ENCODE results near the gene PPCDC. TPM values are rescaled to one million over a fixed set of nuclear protein-coding genes. Genes with fewer than 3 reads are reported as not detected.

Gene PPCDC
- total RNA-seq, 1 donor from 2014 or later, result 7.5 TPM

DNA sequence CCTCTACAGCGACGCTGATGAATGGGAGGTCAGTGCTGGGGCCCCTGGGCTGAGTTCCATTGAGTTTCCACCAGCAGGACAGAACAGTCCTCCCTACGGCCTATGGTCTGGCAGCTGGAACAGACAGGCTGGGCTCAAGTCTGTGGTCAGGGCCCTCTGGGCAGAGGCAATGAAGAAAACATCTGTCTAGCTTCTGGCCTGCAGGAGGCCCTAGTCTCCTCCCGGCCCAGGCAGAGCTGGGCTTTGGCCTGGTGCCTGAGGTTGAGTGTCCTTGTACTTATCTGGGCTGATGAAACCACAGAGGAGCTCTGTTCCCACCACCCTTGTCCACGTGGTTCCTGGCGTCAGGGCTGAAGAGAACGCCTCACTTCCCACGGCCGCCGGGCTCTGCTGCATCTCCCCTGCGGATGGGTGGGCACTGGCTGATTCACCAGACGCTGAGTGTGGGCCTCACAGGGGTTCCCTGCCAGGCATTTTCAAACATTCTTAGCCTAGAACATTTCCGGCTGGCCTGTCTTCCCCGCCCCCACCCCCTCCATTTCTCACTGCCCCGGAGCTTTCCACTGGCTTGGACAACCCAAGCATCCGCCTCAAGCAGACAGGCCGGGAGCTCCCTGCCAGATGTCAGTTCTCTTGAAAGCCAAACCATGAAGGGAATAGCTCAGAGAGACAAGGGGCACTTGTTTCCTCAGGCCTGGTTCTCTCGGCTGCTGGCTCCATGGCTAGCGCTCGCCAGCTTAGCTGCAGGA lies 20.3 kb downstream of the PPCDC start:
- DNase-seq (ENCODE audit: low read depth), result peak; percentile 99

DNA sequence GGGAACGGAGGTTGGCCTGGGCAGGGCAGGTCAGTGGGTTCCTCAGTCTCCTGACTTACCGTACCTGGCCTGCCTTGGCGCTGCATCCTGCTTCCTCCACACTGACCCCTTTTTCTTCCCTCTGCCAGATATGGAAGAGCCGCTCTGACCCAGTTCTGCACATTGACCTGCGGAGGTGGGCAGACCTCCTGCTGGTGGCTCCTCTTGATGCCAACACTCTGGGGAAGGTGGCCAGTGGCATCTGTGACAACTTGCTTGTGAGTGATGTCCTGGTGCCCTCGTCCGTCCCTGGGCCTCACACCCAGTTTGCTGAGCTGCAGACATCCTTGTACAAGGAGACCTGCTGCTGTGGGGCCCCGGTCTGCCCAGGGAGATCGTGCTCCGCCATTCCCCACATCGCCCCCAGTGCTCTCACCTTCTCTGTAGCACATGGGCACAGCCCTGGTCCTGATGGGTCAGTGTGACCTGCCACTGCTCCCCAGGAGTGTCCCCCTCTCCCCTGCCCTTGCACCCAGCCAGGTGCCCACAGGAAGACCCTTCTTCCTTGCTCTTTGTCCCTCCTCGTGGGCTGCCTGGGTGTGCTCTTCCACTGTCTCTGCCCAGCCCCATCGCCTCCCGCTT lies 21.0 kb downstream of the PPCDC start:
- no peak for DNase-seq (ENCODE audit: low read depth)

DNA sequence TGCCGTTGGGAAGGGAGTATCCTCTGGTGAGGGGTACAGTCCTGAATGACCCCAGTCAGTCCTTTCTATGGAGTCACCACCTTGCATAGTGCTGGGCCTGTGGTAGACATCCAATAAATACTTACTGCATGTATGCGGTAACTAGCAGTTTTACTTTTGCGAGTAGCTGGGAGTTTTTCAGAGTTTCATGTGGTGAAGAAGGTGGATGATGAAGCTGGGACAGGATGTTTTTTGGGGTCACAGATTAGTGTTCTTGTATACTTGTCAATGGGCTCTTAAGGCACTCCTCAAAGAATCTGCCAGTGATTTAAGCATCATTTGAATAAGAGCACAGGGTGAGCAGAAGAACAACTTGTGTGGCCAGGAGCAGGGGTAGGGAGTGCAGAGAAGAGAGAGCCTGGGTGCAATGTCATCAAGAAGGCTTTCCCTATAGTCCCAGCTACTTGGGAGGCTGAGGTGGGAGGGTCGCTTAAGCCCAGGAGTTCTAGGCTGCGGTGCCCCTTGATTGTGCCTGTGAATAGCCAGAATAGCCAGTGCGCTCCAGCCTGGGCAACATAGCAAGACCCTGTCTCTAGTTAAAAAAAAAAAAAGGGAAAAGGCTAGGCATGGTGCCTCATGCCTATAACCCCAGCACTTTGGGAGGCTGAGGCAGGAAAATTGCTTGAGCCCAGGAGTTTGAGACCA lies 22.1 kb downstream of the PPCDC start:
- no peak for DNase-seq (ENCODE audit: low read depth)

DNA sequence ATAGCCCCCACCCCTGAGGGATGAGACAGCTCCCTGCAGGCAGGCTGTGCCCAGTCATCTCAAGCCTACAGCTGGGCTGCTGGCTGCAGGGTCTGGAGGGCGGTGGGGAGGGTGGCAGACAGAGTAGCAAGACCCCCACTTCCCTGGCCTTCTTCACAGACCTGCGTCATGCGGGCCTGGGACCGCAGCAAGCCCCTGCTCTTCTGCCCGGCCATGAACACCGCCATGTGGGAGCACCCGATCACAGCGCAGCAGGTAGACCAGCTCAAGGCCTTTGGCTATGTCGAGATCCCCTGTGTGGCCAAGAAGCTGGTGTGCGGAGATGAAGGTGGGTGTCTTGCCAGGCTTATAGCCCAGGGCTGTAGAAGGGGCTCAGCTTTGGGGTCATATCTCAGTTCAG lies 25.0 kb downstream of the PPCDC start:
- DNase-seq (ENCODE audit: low read depth), result no peak

DNA sequence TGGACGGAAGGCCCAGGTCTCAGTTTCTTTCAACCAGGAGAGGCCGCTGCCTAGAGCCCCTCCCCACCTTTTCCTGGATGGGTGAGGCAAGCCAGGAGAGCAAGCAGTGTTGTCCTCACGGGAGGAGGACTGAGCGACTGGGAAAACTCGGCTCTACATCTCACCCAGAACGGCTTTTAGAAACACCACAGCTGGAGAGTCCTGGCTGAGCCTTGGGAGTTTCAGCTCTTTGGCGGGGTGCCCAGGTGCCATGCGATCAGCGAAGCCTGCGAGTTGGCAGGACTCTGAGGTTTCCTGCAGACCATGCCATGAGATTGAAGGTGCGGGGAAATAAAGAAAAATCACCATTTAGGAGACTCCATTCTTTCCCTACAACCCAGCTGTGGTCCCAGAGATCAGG lies 26.0 kb downstream of the PPCDC start:
- DNase-seq (ENCODE audit: low read depth), result no peak

DNA sequence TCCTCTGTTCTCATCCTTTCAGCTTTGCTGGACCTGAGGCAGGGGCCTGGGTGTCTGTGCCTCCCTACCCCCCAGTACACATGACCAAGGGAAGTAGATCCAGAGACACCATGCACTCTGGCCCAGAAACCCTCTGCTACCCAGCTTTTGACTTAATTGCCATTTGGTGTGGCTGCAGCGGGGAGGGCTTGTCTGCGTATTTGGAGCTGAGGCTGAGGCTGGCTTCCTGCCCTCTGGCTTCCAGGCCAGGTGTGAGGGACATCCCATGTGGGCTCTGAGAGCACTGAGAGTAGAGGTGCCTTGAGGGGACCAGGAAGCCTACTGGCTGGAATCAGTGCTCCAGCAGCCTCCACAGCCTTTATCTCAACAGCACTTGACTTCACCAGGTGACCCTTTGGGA lies 26.9 kb downstream of the PPCDC start:
- no peak for DNase-seq (ENCODE audit: low read depth)

DNA sequence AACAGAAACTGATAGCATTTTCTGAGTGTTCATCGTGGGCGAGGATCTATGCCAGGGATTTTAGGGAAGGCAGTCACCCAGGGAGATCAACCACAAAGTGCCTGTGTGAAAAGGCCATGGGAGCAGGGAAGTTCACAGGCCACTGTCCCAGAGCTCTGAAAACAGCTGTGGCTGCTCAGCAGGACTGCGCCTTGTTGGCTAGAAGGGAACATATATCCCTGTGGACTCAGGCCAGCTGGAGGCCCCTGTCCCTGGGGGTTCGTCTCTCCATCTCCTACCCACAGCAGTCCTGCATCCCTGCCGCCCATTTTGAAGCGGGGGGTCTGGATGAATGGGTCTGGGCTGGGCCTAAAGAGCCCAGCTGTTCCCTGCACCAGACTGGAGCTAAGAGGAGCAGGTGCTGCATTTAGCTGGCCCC lies 27.8 kb downstream of the PPCDC start:
- DNase-seq (ENCODE audit: low read depth), result peak; percentile 82

DNA sequence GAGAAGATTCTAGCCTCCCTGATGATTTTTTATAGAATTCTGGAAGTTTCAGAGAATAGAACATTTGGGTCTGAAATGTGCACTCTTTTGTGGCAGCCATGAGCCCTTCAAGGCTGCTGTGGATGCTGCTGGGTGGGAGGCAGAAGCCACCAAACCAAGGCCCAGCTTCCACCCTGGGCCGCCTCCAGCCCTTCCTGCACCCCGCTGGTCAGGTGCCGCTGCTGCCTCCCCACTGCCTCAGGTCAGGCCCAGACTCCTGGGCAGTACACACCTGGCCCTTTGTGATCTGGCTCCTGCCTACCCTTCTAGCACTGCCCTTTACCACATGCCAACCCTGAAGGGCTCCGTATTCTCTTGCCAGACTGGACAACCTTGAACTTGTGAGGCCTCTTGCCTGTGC lies 28.3 kb downstream of the PPCDC start:
- DNase-seq (ENCODE audit: low read depth), result no peak

DNA sequence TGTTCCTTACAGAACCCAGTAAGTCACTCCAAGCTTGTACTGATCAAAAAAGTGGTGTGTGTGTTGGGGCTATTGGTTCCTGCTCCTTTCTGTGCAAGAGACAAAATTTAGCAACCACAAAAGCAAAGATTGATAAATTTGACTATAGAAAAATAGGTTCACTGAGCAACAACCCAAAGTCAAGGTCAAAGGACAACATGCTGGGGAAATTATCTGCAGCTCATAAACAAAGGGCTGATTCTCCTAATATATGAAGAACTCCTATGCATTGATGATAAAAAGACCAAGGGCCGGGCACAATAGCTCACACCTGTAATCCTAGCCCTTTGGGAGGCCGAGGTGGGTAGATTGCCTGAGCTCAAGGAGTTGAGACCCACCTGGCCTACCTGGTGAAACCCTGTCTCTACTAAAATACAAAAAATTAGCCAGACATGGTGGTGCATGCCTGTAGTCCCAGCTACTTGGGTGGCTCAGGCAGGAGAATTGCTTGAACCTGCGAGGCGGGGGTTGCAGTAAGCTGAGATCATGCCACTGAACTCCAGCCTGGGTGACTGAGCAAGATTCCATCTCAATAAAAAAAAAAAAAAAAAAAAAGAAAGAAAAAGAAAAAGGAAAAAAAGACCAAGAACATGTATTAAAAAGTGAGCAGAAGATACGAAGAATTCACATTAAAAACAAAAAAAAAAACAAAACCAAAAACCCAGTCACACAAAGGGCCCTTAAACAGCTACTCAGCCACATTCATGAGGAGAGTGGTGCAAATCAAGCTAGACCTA lies 29.8 kb downstream of the PPCDC start:
- no peak for DNase-seq (ENCODE audit: low read depth)

DNA sequence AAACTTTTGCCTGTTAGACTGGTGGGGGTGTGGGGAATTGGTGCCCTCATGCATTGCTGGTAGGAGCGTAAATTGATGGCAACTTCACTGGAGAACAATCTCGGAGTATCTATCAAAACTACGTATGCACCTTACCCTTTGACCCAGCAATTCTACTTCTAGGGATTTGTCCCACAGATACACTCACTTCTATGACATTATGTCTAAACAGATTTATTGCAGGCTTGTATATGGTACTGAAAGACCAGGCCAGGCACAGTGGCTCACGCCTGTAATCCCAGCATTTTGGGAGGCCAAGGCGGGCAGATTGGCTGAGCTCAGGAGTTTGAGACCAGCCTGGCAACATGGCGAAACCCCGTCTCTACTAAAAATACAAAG lies 30.3 kb downstream of the PPCDC start:
- DNase-seq (ENCODE audit: low read depth), result no peak

DNA sequence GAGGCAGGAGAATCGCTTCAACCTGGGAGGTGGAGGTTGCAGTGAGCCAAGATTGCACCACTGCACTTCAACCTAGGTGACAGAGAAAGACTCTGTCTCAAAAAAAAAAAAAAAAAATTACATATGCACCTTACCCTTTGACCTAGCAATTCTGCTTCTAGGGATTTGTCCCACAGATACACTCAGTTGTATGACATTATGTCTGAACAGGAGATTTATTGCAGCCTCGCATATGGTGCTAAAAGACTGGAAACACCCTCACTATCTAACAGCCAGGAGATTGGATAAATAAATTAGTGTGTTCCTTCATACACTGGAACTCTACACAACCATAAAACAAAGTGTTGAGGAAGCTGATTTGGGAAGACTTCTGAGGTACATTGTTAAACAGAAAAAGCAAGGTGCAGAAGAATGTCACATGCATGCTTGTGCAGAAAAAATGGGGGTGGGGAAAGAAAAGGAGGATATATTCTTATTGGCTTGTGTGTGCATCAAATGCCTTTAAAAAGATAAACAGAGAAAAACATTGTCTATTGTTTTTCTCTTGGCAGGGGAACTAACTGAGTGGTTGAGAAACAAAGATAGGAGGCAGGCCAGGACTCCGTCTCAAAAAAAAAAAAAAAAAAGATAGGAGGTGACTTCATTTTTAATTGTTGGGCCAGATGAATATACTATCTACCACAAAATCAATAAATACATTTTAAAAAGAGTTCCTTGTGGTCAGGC lies 30.9 kb downstream of the PPCDC start:
- DNase-seq (ENCODE audit: low read depth), result no peak

DNA sequence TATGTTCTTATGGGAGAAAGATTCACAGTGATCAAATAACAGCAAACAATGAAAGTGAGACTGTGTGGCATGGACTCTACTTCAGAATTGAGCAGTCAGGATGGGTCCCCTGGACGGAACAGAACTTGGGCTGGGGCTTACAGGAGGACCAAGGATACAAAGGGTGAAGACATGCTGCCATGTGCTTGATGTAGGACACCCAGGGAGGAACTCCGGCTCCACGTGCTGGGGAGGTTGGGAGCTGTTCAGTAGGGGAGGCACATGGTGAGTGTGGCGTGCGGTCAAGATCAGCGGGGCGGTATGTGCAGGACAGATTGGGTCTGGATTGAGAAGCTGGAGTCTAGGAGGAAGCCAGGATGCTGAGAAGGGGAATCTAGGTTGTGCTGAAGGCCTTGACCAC lies 32.6 kb downstream of the PPCDC start:
- no peak for DNase-seq (ENCODE audit: low read depth)

DNA sequence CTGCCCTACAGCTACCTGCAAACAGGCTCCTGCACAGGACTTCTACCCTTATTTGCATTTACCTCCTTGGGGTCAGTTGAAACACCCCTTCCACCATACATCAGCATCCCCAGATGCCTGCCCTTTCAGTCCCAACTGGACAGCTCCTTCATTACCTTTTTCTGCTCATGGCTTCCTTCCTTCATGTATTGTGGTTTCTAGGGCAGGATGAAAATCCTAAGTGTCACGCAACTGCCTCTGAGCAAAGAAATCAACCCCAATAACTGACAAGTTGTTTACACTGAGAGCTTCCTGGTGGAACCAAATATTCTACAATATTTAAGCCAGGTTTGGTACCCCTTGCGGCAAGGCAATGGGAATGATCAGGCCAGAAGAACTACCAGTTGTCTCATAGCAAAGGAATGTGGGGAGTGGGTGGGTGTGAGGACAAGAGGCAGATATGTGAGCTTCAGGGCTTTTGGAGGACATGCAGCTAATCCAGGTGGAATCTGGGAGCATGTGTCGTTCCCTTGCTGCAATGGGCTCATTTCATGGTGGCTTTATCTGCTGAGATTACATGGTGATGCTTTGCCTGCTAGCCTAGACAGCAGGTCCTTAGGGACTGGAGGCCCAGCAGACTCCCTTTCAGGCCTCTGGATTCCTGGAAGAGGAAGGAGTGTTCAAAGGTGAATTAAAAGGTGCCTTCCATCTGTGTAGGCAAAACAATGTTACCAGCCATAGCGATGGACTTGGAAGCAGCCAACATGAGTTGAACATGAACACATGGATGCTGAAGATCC lies 34.9 kb downstream of the PPCDC start:
- no peak for DNase-seq (ENCODE audit: low read depth)

DNA sequence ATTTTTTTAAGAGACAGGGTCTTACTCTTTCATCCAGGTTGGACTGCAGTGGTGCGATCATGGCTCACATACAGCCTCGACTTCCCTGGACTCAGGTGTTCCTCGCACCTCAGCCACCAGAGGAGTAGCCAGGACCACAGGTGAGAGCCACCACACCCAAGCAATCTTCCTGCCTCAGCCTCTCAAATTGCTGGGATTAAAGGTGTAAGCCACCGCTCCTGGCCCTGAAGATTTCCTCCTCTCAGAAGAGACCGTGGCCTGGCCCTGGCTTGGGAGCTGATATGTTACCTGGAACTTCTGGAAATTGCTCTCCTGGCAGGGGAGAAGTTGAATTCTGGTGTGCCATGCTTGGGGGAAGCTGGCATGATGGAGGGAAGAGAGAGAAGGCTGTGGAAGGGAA lies 36.2 kb downstream of the PPCDC start:
- DNase-seq (ENCODE audit: low read depth), result no peak

DNA sequence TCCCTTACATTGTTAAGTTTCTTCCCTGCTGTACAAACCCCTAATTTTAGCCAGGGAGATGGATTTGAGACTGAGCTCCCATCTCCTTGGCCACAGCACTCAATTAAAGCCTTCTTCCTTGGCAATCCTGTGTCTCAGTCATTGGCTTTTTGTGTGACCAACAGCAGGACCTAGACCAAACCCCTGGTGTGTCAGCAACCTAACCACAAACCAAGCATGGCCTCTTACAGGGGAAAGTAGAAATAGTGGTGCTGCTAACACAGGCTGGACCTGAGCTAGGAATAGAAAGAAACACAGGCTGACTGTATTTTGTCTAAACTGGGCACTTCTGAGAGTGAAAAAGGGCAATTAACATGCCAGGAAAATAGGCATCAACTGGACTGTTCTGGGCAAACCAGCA lies 37.9 kb downstream of the PPCDC start:
- peak; percentile 87 for DNase-seq (ENCODE audit: low read depth)

DNA sequence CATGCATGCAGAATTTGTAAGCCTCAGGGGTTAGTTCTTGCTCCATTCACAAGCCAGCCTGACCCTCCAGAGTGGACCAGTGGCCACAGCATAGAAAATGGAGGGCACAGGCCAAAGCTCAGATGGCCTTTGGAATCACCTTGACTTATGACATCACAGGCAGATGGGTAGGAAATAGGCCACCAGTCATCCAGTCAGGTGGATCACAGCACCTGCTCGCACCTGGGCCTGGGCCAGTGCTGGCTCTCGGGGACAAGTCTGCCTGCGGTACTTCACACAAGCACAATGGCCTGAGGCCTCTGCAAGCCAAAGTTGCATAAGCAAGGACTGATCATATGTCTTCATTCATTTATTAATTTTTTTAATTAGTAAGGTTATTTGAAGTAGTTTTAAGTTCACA lies 39.3 kb downstream of the PPCDC start:
- DNase-seq (ENCODE audit: low read depth), result no peak

DNA sequence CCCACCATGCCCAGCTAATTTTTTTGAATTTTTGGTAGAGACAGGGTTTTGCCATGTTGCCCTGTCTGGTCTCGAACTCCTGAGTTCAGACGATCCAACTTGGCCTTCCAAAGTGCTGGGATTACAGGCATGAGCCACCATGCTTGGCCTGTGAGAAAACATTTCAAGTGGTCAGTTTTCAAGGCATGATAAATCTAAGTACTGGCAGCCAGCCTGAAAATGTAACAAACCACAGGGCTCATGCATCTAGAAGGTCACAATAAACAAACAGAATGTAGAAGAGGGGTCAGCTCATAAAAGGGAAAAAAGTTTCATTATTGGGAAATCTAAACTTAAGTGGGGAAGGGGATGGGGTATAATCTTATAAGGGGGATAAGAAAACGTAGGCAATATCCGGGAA lies 39.9 kb downstream of the PPCDC start:
- peak; percentile 60 for DNase-seq (ENCODE audit: low read depth)

DNA sequence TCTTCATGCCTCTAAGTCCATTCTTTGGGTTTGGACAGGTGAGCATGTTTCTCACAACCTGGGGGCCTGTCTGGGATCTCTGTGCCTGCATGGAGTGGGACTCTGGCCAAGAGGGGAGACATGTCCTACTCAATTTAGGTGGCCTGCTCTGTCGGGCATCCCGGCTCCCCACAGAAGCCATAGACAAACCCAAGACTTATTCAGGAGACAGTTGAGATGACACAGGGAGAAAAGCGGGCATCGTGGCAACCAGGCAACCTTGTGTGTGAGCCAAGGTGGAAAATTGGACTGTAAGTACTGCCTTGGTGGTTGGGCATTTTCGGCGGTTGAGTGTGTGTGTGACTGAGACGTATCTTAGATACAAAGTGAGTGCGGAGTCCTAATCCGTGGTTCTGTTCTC lies 40.5 kb downstream of the PPCDC start:
- DNase-seq (ENCODE audit: low read depth), result no peak

DNA sequence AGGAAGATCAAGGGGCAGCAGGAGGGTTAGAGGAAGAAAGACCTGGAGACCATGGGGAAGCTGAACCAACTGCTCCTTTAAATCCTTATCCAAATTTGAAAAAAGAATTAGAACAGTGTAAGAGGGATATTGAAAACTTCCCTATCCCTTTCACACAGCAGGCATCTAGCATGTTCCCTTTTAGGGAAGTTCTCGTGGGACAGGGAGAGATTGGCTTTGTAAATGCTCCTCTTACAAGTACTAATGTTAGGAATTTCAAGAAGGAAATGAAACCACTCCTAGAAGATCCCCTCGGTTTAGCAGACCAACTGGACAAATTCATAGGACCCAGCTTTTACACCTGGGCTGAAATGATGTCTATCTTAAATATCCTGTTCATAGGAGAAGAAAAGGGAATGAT lies 41.5 kb downstream of the PPCDC start:
- no peak for DNase-seq (ENCODE audit: low read depth)

DNA sequence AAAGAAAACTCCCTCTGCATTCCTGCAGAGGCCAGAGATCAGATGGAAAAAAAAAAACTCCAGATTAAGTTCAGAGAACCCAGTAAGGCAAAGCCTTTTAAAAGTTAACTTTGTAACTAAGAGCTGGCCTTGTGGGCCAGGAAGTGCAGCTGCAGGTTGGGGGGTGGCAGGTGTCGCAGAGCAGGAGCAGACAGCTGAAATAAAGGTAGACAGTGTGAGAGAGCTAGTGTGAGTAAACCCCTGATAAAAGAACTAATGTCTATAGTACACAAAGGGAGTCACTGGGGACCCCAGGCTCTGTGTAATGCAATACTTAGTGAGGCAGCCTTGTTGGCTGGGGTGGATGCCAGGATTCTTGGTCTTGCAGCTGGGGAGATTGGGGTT lies 42.1 kb downstream of the PPCDC start:
- DNase-seq (ENCODE audit: low read depth), result peak; percentile 73
